ENCODE measurements around the gene PAQR4.

The PAQR4 gene

DNA sequence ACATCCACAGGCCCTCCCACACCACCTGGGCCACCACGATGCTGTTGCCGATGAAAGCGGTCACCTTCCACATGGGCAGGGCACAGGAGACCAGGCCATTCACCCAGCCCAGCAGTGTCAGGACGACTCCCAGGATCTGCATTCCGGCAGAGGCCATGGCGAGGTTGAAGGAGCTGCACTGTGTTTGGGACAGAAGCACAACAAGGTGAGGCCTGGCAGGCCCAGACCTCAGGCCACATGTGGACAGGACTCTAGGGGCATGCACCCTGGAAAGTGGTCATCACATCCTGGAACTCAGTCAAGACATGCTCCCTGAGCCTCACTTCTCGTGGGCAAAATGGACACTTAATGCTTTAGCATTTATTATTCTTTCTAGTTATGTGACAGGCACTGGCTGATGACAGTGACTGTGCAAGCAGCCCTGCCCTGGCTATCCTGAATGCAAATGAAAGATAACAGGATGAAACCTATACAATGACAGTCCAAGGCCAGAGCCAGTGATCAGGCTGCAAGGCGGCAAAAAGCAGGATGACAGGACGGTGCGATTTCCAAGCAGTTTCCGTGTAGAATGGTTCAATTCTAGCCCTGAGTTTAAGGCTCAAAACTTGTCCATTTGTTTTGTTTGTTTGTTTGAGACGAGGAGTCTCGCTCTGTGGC lies 46.8 kb downstream of the PAQR4 start:
- no peak overlapping the region for H3K4me3 ChIP-seq (ENCODE audit: low read depth, low read length)
- in situ Hi-C loops (cut with HindIII; ENCODE audit: low sequenced_read_pairs): no loop called here
- no peak for TF ChIP-seq CTCF (IDR thresholded peaks at IDR 0.05; ENCODE audit: low read depth, low read length)
- DNase-seq (ENCODE audit: low read depth, low spot score): no peak

DNA sequence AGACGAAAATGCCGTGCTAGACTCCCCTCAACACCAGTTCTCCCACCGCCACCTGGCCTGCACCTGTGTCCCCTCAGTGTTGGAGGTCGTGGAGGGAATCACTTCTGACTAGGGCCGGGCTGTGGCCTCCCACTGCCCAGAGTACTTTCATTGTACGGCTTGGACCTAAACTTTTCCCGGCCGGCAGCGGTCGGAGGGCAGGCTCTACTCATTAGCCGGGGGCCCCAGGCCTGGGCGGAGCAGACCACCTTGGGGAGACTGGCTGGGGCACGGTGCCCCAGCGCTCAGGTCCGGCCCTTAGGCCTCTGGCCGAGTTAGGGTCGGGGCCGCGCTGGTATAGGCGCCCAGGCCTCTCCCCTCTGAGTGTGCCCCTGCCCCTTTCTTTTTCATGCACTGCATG lies 48.2 kb downstream of the PAQR4 start:
- H3K4me3 ChIP-seq (ENCODE audit: low read depth, low read length): no peak overlapping the region
- no peak for TF ChIP-seq CTCF (IDR thresholded peaks at IDR 0.05; ENCODE audit: low read depth, low read length)
- no peak for DNase-seq (ENCODE audit: low read depth, low spot score)
- in situ Hi-C loops (cut with HindIII; ENCODE audit: low sequenced_read_pairs): no loop called here

GRCh38 chr16:3017794-3018506 lies 48.8 kb downstream of the PAQR4 start, which contains the start of gene CLDN6:
Gene CLDN6 (minus strand): TSS chr16:3018183. CDS start chr16:3016021, 2,162 bp downstream.
- peak; percentile 46 for TF ChIP-seq CTCF (IDR thresholded peaks at IDR 0.05; ENCODE audit: low read depth, low read length)
- H3K4me3 ChIP-seq (ENCODE audit: low read depth, low read length): no peak within 1 kb of the TSS
- in situ Hi-C loops (cut with HindIII; ENCODE audit: low sequenced_read_pairs): no loop called here
- DNase-seq (ENCODE audit: low read depth, low spot score): no peak

GRCh38 chr16:3019594-3020246 lies 50.6 kb downstream of the PAQR4 start:
- peak overlapping the region; percentile 80 for H3K4me3 ChIP-seq (ENCODE audit: low read depth, low read length)
- no peak for DNase-seq (ENCODE audit: low read depth, low spot score)
- in situ Hi-C loops (cut with HindIII; ENCODE audit: low sequenced_read_pairs): no loop called here
- no peak for TF ChIP-seq CTCF (IDR thresholded peaks at IDR 0.05; ENCODE audit: low read depth, low read length)

- TF ChIP-seq CTCF (IDR thresholded peaks at IDR 0.05; ENCODE audit: low read depth, low read length): no peak
- peak within 1 kb of the TSS; percentile 80 for H3K4me3 ChIP-seq (ENCODE audit: low read depth, low read length)
- peak; percentile 80 for DNase-seq (ENCODE audit: low read depth, low spot score)
- in situ Hi-C loops (cut with HindIII; ENCODE audit: low sequenced_read_pairs): no loop called here
These were observed 51.1 kb downstream of the PAQR4 start, which contains the start of gene TNFRSF12A for GRCh38 chr16:3020247-3020603. Gene TNFRSF12A (plus strand): TSS chr16:3020368. CDS start chr16:3020398, 30 bp downstream.

GRCh38 chr16:3020604-3021448 lies 51.7 kb downstream of the PAQR4 start:
- H3K4me3 ChIP-seq (ENCODE audit: low read depth, low read length): peak overlapping the region; percentile 80
- in situ Hi-C loops (cut with HindIII; ENCODE audit: low sequenced_read_pairs): no loop called here
- peak; percentile 91 for DNase-seq (ENCODE audit: low read depth, low spot score)
- TF ChIP-seq CTCF (IDR thresholded peaks at IDR 0.05; ENCODE audit: low read depth, low read length): no peak
